ENCODE results near the gene PPCDC. TPM values are rescaled to one million over a fixed set of nuclear protein-coding genes. Genes with fewer than 3 reads are reported as not detected.

The PPCDC gene
- polyA plus RNA-seq, 1 experiment: 11.1 TPM

DNA sequence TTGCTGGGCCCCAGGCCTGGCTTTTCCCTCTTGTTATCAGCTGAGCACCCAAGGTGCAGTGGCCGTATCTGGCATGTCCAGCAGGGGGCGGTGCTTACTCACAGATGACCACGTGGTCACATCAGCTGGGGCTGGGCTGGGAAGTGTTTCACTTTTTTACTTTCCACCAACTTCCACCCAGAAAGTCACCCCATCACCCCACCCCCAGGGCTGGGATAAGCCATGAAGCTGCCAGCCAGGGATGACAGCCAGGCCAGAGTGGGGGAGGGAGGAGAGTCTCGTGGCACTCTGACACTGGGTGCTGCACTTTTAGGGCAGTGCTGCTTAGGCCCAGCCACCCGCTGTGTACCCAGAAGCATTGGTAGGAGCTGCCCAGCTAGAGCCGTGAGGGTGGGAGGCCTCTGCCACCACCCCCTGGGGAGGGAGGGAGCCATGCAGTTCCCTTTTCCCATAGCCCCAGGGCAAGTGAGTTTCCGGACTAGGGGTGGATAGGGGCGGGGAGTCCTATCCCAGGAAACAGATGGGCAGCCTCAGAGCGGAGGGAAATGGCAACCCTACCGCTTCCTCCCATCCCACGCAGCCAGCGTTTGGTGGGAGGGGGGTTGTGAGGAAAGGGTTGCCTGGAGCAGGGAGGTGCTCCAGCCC lies 6.1 kb downstream of the PPCDC start:
- DNase-seq (ENCODE audit: low read depth): no peak
- no peak overlapping the region for H3K4me3 ChIP-seq (ENCODE audit: low read depth, low read length)
- no peaks in the 10 kb centered on the region for H3K27me3 ChIP-seq (ENCODE audit: control insufficient read depth, insufficient read depth, low read length)
- 0 out of 2 replicates have a peak, but pooled peaks cover 1% of the 10 kb centered on the region for H3K36me3 ChIP-seq (ENCODE audit: control insufficient read depth, insufficient read depth, low read length)
- ChIA-PET POLR2A (interaction anchor here (0.9 to 1.2 kb wide), 2 partner anchors 14 to 175 kb away, joined by 3 to 7 read pairs; no protein-coding TSS in a partner anchor), CTCF (interaction anchor here (0.7 to 10.3 kb wide), 28 partner anchors 8 to 278 kb away, joined by 3 to 237 read pairs (median 4); partner anchors contain the start of genes C15orf39 and RPP25)
- TF ChIP-seq, protein P1, sequence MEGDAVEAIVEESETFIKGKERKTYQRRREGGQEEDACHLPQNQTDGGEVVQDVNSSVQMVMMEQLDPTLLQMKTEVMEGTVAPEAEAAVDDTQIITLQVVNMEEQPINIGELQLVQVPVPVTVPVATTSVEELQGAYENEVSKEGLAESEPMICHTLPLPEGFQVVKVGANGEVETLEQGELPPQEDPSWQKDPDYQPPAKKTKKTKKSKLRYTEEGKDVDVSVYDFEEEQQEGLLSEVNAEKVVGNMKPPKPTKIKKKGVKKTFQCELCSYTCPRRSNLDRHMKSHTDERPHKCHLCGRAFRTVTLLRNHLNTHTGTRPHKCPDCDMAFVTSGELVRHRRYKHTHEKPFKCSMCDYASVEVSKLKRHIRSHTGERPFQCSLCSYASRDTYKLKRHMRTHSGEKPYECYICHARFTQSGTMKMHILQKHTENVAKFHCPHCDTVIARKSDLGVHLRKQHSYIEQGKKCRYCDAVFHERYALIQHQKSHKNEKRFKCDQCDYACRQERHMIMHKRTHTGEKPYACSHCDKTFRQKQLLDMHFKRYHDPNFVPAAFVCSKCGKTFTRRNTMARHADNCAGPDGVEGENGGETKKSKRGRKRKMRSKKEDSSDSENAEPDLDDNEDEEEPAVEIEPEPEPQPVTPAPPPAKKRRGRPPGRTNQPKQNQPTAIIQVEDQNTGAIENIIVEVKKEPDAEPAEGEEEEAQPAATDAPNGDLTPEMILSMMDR (IDR thresholded peaks at IDR 0.05; ENCODE audit: insufficient read depth, low read depth, low read length): peak; percentile 88

DNA sequence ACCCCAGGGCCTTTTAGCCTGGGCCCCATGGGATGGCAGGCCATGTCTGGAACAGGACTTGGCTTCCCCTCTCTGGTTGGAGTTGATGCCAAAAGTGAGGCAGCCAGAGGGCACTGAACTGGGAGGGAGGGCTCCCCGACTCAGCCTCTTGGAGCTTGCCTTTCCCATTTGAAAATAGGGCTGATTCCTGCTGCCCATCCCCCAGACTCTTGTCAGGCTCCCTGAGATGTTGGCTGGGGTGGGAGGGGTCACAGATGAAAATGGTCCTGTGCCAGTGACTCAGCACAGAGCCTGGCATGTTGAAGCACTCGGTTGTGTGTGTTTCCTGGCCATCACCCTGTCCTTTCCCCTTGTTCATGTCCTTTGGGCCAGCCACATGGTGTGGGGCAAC lies 6.6 kb downstream of the PPCDC start:
- H3K4me3 ChIP-seq (ENCODE audit: low read depth, low read length): no peak overlapping the region
- POLR2A ChIA-PET: interaction anchor here (1.2 kb wide), 1 partner anchor 174 kb away, joined by 7 read pairs; no protein-coding TSS in a partner anchor
- TF ChIP-seq, protein P1 (IDR thresholded peaks at IDR 0.05; ENCODE audit: insufficient read depth, low read depth, low read length): no peak
- no peaks in the 10 kb centered on the region for H3K27me3 ChIP-seq (ENCODE audit: control insufficient read depth, insufficient read depth, low read length)
- CTCF ChIA-PET: interaction anchor here (0.7 to 10.3 kb wide), 18 partner anchors 8 to 276 kb away, joined by 3 to 237 read pairs (median 6); partner anchors contain the start of gene C15orf39
- H3K36me3 ChIP-seq (ENCODE audit: control insufficient read depth, insufficient read depth, low read length): 0 out of 2 replicates have a peak, but pooled peaks cover 1% of the 10 kb centered on the region
- no peak for DNase-seq (ENCODE audit: low read depth)

DNA sequence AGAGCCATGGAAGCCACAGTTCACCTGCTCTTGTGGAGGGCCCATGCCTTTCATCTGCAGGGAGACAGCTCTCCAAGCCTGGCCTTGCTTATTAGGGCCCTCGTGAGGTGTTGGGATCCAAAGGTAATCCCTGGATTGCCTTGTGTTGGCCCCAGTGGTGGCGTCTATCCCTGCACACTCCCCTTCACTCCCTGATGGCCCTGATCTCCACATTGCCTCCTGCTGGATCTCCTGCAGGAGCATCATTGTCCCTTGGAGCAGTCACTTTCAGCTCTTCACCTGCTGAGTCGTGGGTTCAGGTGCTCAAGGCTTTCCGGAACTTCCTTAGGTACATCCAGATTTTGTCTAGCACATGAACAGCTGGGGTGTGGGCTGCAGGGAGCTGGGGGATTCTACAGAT lies 7.0 kb downstream of the PPCDC start:
- DNase-seq (ENCODE audit: low read depth): no peak
- H3K36me3 ChIP-seq (ENCODE audit: control insufficient read depth, insufficient read depth, low read length): 0 out of 2 replicates have a peak, but pooled peaks cover 1% of the 10 kb centered on the region
- TF ChIP-seq, protein P1 (IDR thresholded peaks at IDR 0.05; ENCODE audit: insufficient read depth, low read depth, low read length): no peak
- no peak overlapping the region for H3K4me3 ChIP-seq (ENCODE audit: low read depth, low read length)
- CTCF ChIA-PET: interaction anchor here (1.0 to 10.3 kb wide), 7 partner anchors 12 to 276 kb away, joined by 3 to 237 read pairs (median 7); partner anchors contain the start of gene C15orf39
- no peaks in the 10 kb centered on the region for H3K27me3 ChIP-seq (ENCODE audit: control insufficient read depth, insufficient read depth, low read length)
- POLR2A ChIA-PET: interaction anchor here (1.2 kb wide), 1 partner anchor 174 kb away, joined by 7 read pairs; no protein-coding TSS in a partner anchor

DNA sequence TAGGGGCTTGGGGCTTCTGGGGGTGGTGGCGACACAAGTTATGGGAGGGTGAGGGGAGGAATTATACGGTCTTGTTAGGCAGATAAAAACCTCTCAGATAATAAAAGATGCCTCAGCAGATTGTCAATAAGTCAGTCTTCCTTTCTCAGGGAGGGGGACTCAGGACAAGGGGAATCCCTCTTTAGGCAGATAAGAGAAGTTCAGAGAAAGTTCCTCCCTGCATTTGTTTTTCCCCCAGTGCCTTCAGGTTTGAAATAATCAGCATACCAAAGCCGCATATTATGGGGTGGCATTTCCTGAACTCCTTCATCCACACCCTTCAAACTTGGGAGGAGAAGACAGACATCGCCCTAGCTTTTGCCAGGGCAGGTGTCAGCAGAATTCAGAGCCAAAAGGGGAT lies 8.5 kb downstream of the PPCDC start:
- Histone ChIP-seq H3K4me3 (ENCODE audit: low read depth, low read length) (no peak overlapping the region), H3K27me3 (ENCODE audit: control insufficient read depth, insufficient read depth, low read length) (no peaks in the 10 kb centered on the region), H3K36me3 (ENCODE audit: control insufficient read depth, insufficient read depth, low read length) (0 out of 2 replicates have a peak, but pooled peaks cover 1% of the 10 kb centered on the region)
- DNase-seq (ENCODE audit: low read depth): no peak
- POLR2A ChIA-PET: no interaction called here
- CTCF ChIA-PET: interaction anchor here (1.0 to 10.3 kb wide), 4 partner anchors 11 to 178 kb away, joined by 3 to 237 read pairs (median 25); partner anchors contain the start of gene C15orf39
- TF ChIP-seq, protein P1 (IDR thresholded peaks at IDR 0.05; ENCODE audit: insufficient read depth, low read depth, low read length): no peak

DNA sequence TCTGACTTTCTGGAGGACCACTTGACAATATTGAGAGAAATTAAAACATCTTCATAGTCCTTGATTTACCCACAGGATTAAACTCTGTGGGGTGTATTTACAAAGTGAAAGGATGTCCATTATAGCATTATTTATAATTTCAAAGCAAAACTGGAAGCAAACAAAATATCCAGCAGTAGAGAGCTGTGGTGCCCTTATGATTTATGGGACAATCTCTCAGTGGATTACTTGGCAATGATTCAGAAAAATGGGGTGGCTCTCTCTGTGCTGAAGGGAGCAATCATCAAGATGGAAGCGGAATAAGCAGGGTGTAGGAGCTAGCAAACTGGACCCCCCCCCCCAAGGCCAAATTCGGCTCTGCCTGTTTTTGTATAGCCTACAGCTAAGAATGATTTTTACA lies 9.0 kb downstream of the PPCDC start:
- TF ChIP-seq, protein P1 (IDR thresholded peaks at IDR 0.05; ENCODE audit: insufficient read depth, low read depth, low read length): no peak
- Histone ChIP-seq H3K4me3 (ENCODE audit: low read depth, low read length) (no peak overlapping the region), H3K36me3 (ENCODE audit: control insufficient read depth, insufficient read depth, low read length) (0 out of 2 replicates have a peak, but pooled peaks cover 1% of the 10 kb centered on the region), H3K27me3 (ENCODE audit: control insufficient read depth, insufficient read depth, low read length) (no peaks in the 10 kb centered on the region)
- POLR2A ChIA-PET: no interaction called here
- no peak for DNase-seq (ENCODE audit: low read depth)
- CTCF ChIA-PET: interaction anchor here (1.1 to 10.3 kb wide), 3 partner anchors 10 to 177 kb away, joined by 4 to 237 read pairs (median 19); partner anchors contain the start of gene C15orf39
